HFFc6 (cell line): Measurements from ENCODE around the gene CD55. TPM values are rescaled to one million over a fixed set of nuclear protein-coding genes. Genes with fewer than 3 reads are reported as not detected.

ENCODE experiments used
- DNase-seq: peaks from one replicate; pipeline ENCODE4 v3.0.0-alpha.2; 2018
- H3K27ac Mint-ChIP-seq: 2 replicates; pipeline ENCODE4 v1.8.0; 2020; ENCODE audit warnings: mild to moderate bottlenecking, mixed read lengths
- H3K27me3 Mint-ChIP-seq: 2 replicates; pipeline ENCODE4 v1.8.0; 2021; ENCODE audit warnings: mild to moderate bottlenecking, moderate library complexity, mixed read lengths; ENCODE audit not compliant: insufficient read depth
- H3K36me3 Mint-ChIP-seq: 2 replicates; pipeline ENCODE4 v1.8.0; 2021; ENCODE audit warnings: low read depth, mixed read lengths
- H3K4me1 Mint-ChIP-seq: 2 replicates; pipeline ENCODE4 v1.8.0; 2020; ENCODE audit warnings: low read depth, mixed read lengths
- H3K4me3 Mint-ChIP-seq: 2 replicates; pipeline ENCODE4 v1.8.0; 2020; ENCODE audit warnings: mild to moderate bottlenecking, moderate library complexity, mixed read lengths
- H3K9me3 Mint-ChIP-seq: 2 replicates; pipeline ENCODE4 v1.8.0; 2020; ENCODE audit warnings: mild to moderate bottlenecking, mixed read lengths
- total RNA-seq, 6 experiments: library from RNA; stranded (reverse); fragmentation: NEBNext Ultra II Directional; extraction: Animal tissue kit (Norgen Biotek cat#: 25700); gene quantifications; 2 replicates in 1 of 6; 3 replicates in 5 of 6; pipeline ENCODE4 v1.2.3, GENCODE V29; 2021
- TF ChIP-seq, protein P1 (sequence below): fragments of 200-600 bp; sonication (generic); IDR thresholded peaks from 2 replicates; pipeline ENCODE4 v1.5.0; 2021; ENCODE audit warnings: antibody characterized with exemption, mild to moderate bottlenecking

The CD55 gene
- total RNA-seq, 6 experiments from 2014 or later: 13.7 to 26.1 (median 18.8) TPM

DNA sequence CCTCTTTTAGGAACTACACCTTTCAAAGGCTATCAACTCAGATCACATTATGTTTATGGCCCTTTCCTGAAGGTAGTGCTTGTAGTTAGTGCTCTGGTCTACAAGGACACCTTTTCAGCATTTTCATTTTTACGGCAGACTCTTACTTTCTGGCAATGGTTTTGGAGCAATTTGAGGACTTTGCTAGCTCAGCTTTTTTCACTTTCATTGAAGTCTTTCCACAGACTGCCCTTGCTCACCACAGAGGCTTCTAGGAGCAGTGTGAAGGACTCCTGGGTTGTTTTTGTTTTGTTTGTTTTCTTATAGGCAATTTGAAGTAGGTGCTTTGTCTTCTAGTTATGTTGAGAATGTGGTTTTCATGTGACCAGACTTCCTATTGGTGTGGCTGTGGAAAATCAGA, 43.1 kb downstream of the CD55 start:
- Mint-ChIP-seq H3K4me3 (no peak overlapping the region), H3K27ac (no peak overlapping the region), H3K4me1 (no peaks in the 10 kb centered on the region), H3K36me3 (no peaks in the 10 kb centered on the region), H3K27me3 (peaks cover under 1% of the 10 kb centered on the region; the same call in 1 of the 2 replicates), H3K9me3 (no peaks in the 10 kb centered on the region)
- TF ChIP-seq, protein P1, sequence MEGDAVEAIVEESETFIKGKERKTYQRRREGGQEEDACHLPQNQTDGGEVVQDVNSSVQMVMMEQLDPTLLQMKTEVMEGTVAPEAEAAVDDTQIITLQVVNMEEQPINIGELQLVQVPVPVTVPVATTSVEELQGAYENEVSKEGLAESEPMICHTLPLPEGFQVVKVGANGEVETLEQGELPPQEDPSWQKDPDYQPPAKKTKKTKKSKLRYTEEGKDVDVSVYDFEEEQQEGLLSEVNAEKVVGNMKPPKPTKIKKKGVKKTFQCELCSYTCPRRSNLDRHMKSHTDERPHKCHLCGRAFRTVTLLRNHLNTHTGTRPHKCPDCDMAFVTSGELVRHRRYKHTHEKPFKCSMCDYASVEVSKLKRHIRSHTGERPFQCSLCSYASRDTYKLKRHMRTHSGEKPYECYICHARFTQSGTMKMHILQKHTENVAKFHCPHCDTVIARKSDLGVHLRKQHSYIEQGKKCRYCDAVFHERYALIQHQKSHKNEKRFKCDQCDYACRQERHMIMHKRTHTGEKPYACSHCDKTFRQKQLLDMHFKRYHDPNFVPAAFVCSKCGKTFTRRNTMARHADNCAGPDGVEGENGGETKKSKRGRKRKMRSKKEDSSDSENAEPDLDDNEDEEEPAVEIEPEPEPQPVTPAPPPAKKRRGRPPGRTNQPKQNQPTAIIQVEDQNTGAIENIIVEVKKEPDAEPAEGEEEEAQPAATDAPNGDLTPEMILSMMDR: no peak
- no peak for DNase-seq

DNA sequence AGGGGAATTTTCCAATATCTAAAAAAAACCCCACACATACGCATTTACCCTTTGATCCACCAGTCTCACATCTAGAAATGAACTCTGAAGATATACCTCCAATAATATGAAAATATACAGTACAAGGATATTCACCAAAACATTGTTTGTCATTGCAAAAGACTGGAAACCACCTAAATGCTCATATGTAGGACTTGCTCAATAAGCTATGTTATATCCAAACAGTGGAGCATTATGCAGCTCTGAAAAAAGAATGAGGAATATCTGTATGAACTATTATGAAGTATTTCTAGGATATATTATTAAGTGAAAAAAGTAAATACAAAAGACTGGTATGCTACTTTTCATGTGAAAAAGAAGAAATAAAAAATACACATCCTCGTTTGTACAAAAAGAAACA, 43.6 kb downstream of the CD55 start:
- Mint-ChIP-seq H3K4me3 (no peak overlapping the region), H3K36me3 (no peaks in the 10 kb centered on the region), H3K27ac (no peak overlapping the region), H3K9me3 (no peaks in the 10 kb centered on the region), H3K27me3 (peaks cover 1% of the 10 kb centered on the region; the same call in 1 of the 2 replicates), H3K4me1 (no peaks in the 10 kb centered on the region)
- TF ChIP-seq, protein P1: no peak
- no peak for DNase-seq

DNA sequence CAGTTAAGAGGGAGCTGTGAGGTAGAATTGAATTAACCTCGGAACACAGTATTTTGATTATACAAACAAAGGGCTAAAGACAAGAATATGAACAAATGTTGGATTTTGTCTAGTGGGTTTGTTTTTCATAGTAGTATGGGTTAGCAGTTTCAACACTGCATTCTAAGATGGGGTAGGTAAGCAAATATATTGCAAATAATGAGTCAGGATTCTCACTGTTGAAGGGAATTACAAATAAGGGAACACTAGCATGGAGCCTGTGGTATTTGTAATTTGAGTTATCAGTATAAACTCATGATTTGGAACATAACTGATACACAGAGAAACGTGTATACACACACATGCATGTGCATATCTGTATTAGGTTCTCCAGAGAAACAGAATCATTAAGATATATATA, 44.5 kb downstream of the CD55 start:
- no peak overlapping the region for H3K4me3 Mint-ChIP-seq
- TF ChIP-seq, protein P1: no peak
- H3K36me3 Mint-ChIP-seq: no peaks in the 10 kb centered on the region
- no peak overlapping the region for H3K27ac Mint-ChIP-seq
- DNase-seq: no peak
- H3K27me3 Mint-ChIP-seq: peaks cover 1% of the 10 kb centered on the region; the same call in 1 of the 2 replicates
- no peaks in the 10 kb centered on the region for H3K9me3 Mint-ChIP-seq
- H3K4me1 Mint-ChIP-seq: no peaks in the 10 kb centered on the region

DNA sequence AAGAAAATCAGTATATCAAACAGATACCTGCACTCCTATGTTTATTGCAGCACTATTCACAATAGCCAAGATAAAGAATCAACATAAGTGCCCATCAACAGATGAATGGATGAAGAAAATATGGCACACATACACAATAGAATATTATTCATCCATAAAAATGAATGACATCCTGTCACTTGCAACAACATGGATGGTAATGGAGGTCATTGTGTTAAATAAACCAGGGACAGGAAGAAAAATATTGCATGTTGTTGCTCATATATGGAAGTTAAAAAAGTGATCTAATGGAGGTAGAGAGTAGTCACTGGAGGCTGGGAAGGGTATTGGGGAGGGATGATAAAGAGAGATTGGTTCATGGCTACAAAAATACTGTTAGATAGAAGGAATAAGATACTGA, 67.2 kb downstream of the CD55 start:
- H3K27me3 Mint-ChIP-seq: no peaks in the 10 kb centered on the region
- peaks cover 5% of the 10 kb centered on the region for H3K36me3 Mint-ChIP-seq
- TF ChIP-seq, protein P1: no peak
- DNase-seq: no peak
- H3K4me3 Mint-ChIP-seq: no peak overlapping the region
- no peak overlapping the region for H3K27ac Mint-ChIP-seq
- H3K4me1 Mint-ChIP-seq: peaks cover 38% of the 10 kb centered on the region
- H3K9me3 Mint-ChIP-seq: no peaks in the 10 kb centered on the region

DNA sequence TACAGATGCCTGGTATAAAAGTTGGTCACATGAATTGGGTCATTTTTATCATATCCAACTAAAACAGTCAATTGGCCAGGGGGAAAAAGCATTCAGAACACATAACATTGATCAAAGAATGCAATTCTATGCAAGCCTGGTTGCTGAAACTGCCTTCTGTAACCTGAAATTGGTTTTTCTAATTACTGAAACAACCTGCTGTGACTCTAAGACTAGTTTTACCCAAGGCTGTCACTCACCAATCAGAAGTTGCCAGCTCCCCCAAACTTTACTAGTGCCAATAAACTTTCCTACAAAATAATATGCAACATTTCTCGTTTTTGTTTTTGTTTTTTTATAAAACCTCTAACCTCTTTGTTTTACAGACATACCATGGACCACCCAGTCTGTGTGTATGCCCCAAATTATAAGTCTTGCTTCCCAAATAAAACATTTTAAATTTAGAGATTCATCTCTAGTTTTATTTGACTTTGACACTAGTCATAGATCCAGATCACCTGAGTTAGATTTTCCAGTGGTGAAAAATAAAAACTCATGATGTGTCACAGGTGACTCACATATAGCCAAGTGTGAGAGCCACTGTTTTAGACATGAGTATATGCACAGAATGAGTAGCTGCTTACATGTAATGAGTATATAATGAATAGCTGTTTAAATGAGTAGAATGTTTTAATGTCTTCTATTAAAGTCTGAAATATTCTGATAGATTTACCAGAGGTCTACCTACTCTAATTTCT, 68.4 kb downstream of the CD55 start:
- H3K4me1 Mint-ChIP-seq: peaks cover 48% of the 10 kb centered on the region

More for the DNA sequence above, 68.4 kb downstream of the CD55 start:
- Mint-ChIP-seq H3K4me3 (no peak overlapping the region), H3K27ac (no peak overlapping the region; the same call in 1 of the 2 replicates), H3K36me3 (peaks cover 5% of the 10 kb centered on the region), H3K9me3 (no peaks in the 10 kb centered on the region), H3K27me3 (no peaks in the 10 kb centered on the region)
- TF ChIP-seq, protein P1: no peak
- DNase-seq: peak; percentile 78
